HG02623 (cell line): ENCODE results near the gene COL4A1.

ENCODE experiments used
- ATAC-seq: cut with Tn5 transposase; IDR thresholded peaks from one replicate; pipeline ENCODE4 v1.9.1; 2021; ENCODE audit warnings: moderate library complexity; ENCODE audit not compliant: unreplicated experiment

COL4A1 gene

DNA sequence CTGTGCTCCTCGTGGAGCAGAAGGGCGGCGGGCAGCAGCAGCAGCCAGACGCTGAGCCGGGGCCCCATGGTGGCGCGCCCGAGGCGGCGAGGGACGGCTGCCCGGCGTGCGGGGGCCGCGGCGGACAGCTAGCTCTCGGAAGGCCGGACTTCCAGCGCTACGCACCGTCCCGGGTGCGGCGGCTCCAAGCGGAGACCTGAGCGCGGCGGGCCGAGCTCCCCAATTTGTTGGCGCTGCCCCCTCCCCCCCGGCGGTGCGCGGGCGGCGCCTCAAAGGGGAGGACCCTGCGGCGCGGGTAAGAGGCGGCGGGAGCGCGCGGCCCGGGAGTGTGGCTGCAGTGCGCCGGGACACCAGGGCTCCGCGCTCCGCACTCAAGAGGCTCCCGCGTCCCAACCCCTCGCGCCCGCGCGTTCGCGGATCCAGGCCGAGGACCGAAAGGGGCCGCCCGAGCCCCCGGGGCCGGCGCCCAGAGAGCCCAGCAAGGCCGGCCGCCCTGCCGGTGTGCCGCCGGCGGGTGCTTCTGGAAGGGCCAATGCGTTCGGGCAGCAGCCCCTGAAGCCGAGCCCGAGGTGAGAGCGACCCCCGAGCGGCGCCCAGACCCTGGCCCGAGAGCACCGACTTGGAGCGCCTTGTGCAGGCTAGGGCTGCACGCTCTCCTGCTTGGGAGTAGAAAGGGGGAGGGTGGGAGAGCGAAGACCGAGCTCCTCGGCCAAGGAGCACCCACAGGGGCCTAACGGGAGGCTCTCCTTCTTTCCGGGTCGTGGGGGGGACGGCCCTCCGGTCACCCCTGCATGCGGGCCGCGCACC lies at the start of gene COL4A1, which contains the start of gene COL4A2:
COL4A1 (minus strand) TSS at position 198 of the 807 bp plus-strand sequence; CDS start at position 68, 130 bp downstream.
COL4A2 (plus strand) TSS at position 325 of the 807 bp plus-strand sequence. CDS start 620 bp downstream, outside the sequence.
- ATAC-seq: no peak

DNA sequence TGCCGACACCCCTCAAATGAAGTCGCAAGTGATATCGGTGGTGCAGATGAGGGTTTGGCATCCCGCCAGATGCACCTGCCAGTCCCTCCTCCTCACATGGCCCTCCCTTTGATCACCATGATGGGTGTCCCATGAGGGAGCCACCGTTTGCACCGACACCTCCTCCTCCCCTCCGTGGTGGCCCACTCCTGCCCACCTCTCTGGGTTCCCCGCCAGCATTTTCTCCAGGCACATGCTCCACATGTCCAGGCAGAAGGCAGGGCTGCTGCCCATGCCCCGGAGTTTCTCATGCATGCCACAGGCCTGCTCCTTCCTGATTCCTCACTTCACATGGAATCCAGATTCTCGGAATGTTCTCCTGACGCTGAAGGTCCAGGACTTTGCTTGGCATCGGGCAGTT lies 49.4 kb upstream of the COL4A1 start:
- no peak for ATAC-seq

DNA sequence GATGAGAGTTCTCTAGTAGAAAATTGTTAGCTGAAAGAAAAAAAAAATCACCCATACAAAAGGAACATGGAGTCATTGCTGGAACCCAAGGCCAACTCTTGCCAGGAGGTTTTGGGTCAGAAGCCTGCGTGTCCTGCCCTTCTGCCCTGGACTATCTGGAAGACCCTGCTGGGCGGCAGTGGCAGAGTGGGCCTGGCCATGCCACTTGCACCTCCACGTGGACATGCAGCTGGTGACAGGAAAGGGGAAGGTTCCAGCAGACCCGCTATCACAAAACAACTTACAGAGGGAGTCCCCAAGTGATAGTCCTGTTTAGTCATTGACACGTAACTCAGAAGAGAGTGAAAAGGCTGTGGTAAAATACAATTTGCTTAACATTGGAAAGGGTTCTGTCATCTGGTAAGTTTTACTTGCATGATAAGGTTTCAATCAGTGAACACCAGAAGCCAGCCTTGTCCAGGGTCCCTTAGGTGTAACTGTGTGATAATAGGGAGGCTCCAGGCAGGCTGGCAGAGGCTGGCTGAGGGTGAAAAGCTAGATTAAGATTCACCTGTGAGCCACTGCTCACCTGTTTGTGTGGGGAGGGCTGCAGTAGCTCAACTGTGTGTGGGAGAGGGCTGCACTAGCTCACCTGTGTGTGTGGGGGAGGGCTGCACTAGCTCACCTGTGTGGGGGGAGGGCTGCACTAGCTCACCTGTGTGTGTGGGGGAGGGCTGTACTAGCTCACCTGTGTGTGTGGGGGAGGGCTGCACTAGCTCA lies 47.9 kb upstream of the COL4A1 start:
- ATAC-seq: no peak

DNA sequence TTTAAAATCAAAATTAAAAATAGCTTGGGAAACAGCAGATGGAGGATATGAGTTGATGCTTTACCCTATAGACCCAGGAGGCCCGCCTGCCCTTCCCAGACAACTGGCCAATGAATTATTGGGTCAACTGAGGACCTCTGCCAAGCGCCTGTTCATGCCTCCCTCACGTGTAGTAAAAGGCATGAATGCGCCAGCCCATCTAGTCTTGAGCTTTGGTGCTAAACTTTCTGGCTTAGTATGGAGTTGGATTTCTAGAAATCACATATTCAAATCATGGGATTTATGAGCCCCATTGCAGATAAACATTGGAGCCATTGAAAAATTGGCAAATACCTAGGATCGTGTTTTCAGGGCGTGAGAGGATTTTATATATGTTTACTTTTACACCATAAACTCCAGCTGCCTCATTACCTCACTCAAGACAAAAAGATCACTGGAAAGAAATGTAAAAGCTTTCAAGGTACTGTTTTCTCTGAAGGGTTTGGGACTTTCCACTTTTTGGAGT lies 47.2 kb upstream of the COL4A1 start:
- ATAC-seq: no peak

DNA sequence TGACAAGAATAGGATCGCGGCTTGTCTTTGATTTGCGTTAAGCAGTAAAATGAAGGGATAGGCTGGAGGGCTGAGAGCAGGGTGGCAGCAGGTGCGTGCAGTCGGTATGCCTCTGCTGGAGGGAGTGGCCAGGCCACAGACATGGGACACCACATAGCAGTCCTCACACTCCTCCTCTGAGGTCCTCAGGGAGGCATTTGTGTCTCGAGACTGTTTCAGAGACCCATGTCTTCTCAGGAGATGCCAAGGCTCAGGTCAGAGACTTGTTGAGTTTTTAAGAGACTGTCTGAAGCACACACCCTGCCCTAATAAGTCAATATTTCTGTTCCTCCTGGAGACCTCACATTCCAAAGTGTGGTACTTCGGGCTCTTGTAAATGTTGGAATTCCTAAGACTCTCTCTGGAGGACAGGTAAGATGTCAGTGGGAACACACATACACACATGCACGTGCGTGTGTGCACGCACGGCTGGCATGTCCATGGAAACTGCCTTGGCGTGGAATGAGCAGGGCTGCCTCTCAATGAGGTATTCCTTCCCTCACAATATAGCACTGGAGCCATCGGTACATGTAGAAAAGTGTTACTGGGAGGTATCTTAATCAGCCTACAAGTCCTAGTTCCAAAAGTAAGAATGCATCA lies 46.5 kb upstream of the COL4A1 start:
- ATAC-seq: no peak

DNA sequence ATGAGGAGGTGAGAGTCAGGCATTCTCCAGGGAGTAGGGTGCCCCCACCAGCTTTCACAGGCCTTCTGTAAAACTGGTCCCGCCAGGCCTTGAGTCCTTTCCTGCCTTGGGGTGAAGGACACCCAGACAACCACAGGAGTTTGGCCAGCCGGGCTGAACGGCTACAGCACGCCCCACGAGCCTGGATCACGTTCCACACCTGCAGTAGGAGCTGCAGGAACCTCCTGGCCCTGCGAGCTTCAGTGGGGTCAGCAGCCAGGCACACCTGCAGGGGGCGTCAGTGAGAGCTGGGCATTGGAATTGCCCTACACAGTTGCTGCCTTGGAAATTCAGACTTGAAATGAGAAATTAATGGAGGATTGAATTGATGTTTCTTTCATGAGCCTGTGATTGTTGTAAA lies 45.8 kb upstream of the COL4A1 start:
- ATAC-seq: no peak

DNA sequence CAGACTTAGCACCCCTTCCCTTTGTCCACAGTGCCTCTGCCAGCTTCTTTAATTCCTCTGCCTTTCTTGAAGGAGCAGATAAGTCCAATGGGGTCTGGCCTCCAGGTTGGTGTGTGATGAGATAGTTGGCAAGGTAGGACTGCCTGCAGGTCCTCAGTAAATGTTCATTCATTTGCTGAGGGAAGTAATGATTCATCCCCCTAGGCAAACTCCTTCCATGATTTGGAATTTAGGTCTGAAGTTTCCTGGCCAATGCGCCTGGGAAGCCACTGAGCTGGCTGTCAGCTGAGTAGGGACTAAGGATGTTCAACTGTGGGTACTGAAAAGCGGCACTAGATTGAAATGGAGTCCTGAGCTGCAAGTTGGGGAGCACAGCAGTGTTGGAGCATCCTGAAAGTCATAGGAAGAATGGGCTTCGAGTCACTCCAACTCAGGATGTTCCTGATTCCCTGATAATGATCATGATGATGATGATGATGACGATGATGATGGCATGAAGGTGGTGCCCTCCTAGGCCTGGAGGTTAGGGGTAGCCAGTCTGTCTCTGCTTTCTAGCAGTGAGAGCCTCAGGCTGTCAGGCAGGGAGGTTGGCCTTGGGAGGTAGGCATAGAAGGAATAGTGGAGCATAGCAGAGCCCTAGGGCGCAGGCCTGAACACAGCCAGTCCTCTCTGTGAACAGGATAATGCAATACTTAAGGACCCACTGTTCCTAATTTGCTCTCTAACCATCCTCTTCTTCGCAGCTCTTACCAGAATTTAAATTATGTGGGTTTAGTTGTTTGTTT lies 44.9 kb upstream of the COL4A1 start:
- no peak for ATAC-seq

DNA sequence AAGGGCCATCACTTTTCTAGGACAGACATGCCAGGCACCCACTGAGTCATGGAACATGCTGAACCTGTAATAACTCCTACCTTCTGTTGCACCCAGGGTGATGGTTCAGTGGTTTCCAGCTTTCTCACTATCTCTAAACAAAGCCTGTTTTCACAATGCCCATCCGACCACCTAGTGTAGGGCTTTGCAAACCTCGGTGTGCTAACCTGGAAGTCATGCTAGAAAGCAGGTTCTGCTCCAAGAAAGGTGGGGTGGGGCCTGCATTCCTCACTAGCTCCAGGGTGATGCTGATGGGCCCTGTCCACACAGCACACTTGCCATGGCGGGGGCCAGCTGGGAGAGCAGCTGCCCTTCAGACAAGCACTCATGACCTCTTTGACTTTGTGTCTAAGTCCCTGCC lies 43.6 kb upstream of the COL4A1 start:
- no peak for ATAC-seq

DNA sequence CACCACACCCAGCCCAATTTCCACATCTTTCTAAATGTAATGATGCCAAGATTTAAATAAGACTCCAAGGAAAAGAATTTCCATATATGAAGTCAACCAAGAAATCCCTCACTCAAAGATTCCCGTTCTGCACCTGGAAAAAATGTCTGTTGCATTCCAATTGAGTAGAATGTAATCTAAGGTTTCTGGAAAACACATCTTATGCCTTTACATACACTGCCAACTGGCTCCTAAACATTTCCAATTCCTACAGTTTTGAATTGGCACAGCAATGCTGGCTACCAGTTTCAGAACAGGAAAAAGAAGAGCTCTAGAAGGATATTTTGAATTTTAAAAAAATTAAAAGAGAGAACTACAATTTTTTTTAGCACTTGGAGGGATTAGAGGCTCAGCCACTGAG lies 43.1 kb upstream of the COL4A1 start:
- ATAC-seq: no peak

DNA sequence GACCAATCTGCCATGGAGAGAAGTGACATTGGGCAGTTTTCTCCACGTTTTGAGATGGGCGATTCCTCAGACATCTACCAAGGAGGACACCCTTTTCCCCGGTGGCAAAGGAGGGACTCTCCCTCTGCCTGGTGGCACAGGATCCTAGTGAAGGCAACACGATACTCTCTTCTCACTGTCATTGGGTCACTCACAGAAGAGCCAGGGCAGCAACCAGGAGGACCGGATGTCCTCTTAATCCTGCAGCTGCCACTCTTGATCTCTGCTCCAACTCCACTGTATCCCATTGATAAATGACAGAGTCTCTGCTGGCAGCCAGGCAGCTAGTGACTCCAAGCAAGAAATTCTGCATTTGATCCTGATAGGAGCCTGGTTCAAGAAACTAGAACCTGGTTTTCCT lies 42.3 kb upstream of the COL4A1 start:
- no peak for ATAC-seq

DNA sequence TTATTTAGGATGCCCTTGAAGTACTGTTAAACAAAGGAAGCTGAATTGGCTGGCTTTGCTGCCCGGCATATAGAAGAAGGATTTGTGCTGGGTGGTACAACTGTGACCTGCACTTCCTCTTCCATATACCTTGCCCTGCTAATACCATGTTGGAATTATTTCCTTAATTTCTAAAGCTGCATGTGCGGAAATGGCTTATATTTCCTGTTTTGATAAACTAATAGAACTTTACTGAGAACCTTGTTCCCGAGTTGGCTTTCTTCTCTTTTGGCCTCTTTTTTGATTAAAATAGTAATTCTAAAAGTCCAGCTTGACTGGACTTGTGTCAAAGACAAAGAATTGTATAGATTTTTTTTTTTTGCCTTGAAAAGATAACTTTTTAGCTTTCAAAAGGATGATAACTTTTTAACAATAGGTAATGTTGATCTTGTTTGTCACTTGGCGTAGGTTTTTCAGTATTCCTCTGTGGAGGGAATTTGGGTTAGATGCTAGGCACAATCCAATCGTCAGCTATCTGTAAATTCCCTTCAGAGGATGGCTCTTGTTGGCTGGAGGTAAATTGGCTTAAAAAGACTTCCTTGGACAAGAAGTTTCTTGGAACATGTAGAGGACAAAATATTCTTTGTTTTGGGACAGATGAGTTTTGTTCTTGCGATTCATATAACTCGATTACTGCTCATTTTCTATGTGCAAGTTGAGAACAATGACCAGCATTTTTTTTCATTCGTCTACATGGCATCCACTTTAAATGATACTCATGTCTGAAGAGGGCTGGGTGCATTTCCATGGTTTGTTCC lies 41.5 kb upstream of the COL4A1 start:
- ATAC-seq: no peak

DNA sequence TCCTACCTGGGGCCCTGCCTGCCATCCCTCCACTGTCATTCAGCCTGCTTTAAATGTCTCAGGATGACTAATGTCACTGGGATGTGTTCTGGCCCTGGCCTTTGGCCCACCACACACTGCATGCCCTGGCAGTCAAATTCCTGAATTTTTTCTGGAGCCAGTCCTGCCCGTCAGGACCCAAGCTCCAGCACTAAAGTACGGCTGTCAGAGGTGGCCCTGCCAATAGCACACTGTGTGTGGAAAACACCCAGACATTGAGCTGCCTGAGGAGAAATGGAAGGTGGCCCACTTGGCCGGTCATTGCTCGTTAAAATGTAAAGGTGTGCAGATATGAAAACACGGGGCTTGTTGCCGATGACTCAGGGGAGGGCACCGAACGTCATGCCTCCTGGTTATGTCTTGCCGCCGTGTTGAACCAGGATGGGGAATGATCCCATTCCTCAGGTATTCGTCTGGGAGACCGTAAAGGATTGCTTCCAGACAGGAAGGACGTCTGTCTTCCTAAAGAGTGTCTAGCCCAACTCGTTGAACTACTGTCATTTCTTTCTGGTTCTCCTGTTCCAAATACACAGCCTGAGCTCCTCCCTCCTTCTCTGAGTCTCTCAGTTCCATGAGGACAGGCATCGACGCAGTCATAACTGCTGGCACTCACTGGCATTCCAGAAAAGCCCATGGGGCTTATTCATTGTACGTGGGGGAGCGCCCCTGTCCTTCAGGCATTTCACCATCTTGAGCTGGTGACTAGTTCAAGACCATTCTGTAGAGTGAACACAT lies 40.8 kb upstream of the COL4A1 start:
- ATAC-seq: no peak

DNA sequence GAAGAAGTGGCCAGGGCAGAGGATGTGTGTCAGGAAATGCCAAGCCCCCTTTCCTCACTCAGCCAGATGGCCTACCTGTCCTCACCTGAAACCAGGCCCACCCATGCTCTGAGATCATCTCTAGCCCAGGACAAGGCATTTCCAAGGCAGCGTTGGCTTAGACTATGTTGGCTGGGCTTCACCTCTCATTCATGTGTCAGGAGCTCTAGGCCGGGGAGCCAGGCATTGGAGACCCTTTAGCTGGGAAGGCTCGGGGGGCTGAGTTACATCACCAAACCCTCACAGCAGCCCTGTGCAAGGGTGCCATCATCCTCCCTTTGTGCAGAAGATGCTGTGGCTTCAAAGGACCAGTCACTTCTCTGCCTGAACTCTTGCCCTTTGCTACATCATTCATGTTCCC lies 40.1 kb upstream of the COL4A1 start:
- ATAC-seq: no peak

DNA sequence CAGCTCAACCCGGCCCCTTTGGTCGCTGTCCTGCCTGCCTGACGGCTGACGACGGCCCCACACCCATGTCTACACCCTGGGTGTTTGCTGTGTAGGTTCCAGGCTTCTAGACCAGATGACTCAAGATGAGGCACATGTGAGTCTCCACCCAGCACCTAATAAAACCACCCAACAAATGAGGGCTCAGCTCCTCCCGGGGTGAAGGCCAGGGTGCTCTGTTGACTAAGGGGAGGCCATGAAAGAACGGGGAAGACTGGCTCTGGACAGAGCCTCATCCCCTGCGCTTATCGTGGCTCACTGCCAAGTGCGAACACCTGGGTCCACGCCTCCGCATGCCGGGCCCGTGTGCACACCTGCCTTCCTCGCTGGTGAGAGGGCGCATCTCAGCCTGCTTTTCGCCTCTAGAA lies 39.7 kb upstream of the COL4A1 start:
- ATAC-seq: no peak

DNA sequence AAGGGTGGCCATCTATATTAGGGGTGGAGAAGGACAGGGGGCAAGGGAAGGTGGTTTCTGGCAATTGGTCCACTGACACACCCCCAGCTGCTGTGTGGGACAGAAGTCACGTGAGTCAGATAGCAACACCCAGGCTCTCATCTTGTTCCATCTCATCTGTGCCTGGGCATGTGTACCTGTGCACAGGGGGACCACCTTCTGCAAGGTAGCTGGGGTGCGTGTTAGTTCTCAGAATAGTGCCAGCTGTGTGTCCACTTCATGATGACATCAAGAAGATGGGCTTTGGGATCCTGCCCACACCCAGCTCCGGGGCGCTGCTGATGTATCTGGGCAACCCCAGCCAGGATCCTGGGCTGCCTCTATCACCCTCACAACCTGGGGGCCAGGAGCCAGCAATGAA lies 38.7 kb upstream of the COL4A1 start:
- no peak for ATAC-seq

DNA sequence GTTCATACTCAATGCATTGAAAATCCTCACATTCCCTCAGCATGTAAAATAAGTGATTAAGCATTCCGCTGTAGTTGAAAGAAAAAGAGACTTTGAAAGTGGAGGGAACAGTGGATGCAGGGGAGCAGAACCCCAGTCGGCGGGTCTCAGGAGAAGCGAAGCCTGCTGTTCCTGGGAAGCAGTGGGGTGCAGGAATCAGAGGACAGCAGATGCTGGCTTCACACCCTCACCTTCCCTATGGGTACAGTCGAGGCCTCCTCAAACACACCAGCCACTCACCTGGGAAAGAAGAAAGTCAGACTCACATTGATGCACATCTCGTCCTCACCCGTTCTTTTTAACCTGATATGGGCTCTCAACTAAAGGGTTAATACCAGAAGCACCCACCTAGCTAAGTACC lies 38.3 kb upstream of the COL4A1 start:
- ATAC-seq: no peak

DNA sequence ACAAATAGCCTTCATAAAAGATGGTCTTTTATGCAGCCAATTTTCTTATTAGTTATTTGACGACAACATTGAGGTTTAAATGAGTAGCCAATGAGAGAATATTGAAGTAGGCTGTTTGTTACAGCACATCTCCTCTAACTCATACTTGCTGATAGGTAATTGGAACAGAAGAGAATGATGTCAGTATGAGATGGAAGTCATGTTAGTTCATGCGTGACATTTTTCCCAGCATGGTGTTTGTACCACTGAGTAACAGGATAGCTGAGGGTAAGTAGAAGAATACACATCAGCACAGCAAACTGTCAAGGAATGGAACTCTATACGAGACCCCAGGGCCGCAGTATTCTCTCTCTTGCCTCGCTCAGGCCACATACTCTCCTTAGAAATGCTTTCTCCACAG lies 37.4 kb upstream of the COL4A1 start:
- ATAC-seq: no peak

DNA sequence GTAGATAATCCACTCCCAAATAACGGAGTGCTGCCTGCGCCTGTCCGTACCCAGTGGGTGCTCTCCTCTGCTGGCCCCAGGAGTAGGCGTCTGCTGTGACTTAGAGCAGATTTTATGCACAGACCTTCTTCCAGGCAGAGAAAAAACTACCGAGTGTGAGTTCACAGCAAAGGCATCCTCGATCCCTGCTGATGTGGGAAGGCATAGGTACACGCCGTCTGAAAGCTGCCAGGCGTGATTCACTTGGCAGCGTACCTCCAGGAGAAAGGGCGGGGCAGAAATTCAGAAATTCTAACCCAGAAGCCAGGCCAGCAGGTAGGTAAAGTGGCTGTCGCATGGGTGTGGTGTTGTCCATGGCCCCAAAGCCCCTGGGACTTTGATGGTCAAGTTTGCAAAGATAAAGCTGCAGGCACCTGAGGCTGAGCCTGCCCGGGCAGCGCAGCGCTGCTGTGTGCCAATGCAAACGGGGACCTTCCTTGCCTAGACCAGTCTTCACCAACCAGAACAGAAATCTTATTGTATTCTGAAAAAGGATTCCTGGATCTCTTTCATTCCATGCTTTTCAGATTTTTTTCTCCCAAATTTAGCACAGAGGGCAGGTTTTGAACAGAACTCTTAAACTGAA lies 36.4 kb upstream of the COL4A1 start:
- ATAC-seq: no peak

DNA sequence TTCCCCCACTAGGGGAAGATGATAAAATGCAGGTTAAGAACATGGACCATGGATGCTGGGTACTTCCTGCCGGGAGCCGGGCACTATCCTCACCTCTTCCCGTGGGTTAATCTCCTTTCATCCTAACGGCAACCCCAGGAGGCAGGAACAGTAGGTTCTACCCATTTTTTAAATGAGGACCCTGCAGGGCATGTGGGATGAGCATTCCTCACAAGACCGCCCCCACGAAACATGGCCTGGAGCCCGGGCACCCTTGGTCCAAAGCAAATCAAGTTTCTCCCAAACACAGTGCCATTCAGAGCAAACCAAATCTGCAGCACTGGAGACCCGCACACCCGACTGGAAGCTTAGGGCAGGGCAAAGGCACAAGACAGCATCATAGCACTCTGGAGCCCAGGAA lies 35.5 kb upstream of the COL4A1 start:
- no peak for ATAC-seq
